GM10248 (cell line): ENCODE measurements around the gene ATP2B2.
A peak's percentile ranks its signal among the peaks of the same experiment; 100 is the strongest.

Source experiments
- CTCF ChIA-PET: fragments of 300-600 bp; sonication (Branson Sonifier 250); formaldehyde crosslinking; extraction: SDS; loops from one replicate; lab custom pipeline; 2021; ENCODE audit warnings: antibody characterized with exemption; lab: Yijun Ruan, JAX
- POLR2A ChIA-PET: fragments of 350-650 bp; sonication (Branson Sonifier 250); formaldehyde crosslinking; extraction: SDS; loops from one replicate; lab custom pipeline; 2020; ENCODE audit warnings: antibody characterized with exemption; lab: Yijun Ruan, JAX
- DNase-seq: peaks from one replicate; pipeline ENCODE4 v3.0.0; 2012; ENCODE audit errors: extremely low spot score
- TF ChIP-seq, protein P1 (sequence below): IDR thresholded peaks from 2 replicates; pipeline ENCODE4 v1.5.1; 2012; ENCODE audit warnings: mild to moderate bottlenecking, low read depth; ENCODE audit errors: extremely low read depth, missing control alignments, control extremely low read depth

The ATP2B2 gene

GRCh38 chr3:10294030-10294586, 211.3 kb downstream of the ATP2B2 start:
- ChIA-PET CTCF (interaction anchor here (1.6 to 2.8 kb wide), 3 partner anchors 11 to 361 kb away, joined by 6 to 12 read pairs (median 11); partner anchors contain the start of gene CRELD1), POLR2A (no interaction called here)
- TF ChIP-seq, protein P1, sequence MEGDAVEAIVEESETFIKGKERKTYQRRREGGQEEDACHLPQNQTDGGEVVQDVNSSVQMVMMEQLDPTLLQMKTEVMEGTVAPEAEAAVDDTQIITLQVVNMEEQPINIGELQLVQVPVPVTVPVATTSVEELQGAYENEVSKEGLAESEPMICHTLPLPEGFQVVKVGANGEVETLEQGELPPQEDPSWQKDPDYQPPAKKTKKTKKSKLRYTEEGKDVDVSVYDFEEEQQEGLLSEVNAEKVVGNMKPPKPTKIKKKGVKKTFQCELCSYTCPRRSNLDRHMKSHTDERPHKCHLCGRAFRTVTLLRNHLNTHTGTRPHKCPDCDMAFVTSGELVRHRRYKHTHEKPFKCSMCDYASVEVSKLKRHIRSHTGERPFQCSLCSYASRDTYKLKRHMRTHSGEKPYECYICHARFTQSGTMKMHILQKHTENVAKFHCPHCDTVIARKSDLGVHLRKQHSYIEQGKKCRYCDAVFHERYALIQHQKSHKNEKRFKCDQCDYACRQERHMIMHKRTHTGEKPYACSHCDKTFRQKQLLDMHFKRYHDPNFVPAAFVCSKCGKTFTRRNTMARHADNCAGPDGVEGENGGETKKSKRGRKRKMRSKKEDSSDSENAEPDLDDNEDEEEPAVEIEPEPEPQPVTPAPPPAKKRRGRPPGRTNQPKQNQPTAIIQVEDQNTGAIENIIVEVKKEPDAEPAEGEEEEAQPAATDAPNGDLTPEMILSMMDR: no peak
- no peak for DNase-seq

DNA sequence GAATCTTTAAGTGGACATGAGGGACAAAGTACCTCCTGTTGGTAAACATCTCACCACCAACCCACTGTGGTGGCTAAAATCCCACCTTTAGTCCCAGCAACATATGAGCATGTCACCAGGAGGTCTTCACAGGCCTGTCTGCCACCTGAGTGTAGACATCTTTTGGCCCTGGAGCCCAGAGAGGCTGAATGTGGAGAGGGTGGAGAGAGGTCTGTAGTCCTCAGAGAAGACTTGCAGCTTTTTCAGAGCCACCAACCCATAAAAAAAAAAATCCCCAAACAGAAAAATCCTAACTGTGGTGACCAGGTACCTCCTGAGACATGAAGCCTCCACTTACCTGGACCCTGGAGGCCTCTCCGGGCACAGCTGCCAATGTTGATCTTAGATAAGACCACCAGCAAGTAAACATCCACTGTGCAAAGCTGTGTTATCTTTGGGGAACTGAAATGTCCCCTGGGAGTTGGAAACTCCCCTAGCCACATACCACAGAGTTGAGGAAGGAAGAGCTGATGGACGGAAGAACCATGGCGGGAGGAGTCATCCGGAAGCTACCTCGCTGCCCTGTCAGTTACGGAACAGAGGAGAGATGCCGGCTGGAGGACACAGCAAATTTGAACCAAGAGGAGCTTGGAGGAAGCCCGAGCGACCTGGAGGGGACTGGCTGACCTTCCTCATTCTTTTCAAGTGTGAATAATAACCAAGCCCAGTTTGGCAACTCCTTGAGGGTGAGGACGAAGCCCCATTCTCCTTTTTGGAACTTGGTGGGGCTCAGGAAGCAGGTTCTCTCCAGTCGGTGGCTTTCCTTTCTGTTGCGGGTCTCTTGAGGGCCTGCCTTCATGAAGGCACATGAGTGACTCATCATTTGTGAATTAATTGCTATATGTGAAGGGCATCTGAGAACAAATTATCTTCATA, 212.6 kb downstream of the ATP2B2 start, which contains the start of gene GHRL:
GHRL (minus strand) TSS at position 443 of the 915 bp plus-strand sequence. CDS start 2,767 bp downstream, outside the sequence.
- ChIA-PET CTCF (interaction anchor here (0.7 to 2.8 kb wide), 10 partner anchors 9 to 788 kb away, joined by 3 to 12 read pairs (median 4); partner anchors contain the start of genes CRELD1 and SEC13), POLR2A (interaction anchor here (1.0 to 1.1 kb wide), 2 partner anchors 13 to 177 kb away, joined by 3 read pairs; partner anchors contain the start of gene BRK1)
- peak; percentile 74 for DNase-seq
- TF ChIP-seq, protein P1: no peak

DNA sequence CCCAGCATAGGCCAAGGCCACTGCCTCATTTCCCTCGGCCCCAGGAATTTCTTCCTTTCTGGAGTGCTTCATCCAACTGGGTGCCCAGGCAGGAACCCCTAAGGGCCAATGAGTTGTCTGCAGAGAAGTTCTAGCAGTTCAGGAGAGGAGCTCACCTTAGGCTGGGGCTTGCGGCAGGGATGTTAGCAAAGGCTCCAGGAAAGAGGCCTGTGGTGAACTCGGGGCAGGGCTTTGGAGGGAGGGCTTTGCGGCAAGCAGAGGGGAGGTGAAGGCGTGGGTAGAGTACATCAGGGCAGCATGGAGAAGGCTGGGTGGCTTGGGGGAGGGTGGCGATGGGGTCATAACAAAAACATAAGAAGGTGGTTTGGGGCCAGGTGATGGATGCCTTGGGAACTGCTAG, 213.7 kb downstream of the ATP2B2 start:
- ChIA-PET POLR2A (no interaction called here), CTCF (interaction anchor here (2.8 kb wide), 1 partner anchor 28 kb away, joined by 11 read pairs; no protein-coding TSS in a partner anchor)

DNA sequence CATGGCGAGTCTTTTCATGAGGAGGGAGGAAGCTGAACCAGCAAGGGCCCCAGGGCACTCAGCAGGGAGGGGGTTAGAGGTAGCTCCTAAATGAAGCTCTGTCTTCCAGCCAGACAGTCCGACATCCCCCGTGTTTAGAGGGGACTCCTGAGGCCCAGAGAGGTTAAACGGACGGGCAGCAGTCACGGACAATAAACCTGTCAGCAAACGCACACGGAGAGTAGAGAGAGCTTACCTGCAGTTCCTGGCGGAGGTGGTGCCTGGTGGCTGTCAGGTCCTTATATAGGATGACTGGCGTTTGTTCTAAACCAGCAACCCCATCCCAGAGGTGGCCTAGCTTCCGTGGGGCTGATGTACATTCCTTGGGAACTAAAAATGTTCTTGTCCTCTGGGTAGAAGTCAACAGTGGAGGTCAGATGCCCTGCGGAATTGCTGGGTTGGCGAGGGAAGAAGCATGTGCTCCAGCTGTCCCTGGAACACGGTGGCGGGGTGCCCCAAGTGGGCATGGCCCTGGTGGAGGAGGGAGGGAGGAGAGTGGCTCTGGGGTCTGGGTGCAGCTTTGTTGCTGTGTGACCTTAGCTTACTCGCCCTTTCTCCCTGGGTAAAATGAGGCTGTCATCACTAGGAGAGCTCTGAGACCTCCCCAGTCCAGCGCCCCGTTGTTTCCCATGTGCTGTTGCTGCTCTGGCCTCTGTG, 214.8 kb downstream of the ATP2B2 start:
- TF ChIP-seq, protein P1: no peak
- DNase-seq: no peak
- ChIA-PET POLR2A (interaction anchor here (0.9 to 1.4 kb wide), 3 partner anchors 26 to 161 kb away, joined by 3 read pairs; partner anchors contain the start of gene TATDN2), CTCF (interaction anchor here (1.1 to 2.1 kb wide), 3 partner anchors 25 to 358 kb away, joined by 3 to 8 read pairs (median 3); no protein-coding TSS in a partner anchor)

More for the DNA sequence above, 213.7 kb downstream of the ATP2B2 start:
- DNase-seq: no peak
- TF ChIP-seq, protein P1: no peak

DNA sequence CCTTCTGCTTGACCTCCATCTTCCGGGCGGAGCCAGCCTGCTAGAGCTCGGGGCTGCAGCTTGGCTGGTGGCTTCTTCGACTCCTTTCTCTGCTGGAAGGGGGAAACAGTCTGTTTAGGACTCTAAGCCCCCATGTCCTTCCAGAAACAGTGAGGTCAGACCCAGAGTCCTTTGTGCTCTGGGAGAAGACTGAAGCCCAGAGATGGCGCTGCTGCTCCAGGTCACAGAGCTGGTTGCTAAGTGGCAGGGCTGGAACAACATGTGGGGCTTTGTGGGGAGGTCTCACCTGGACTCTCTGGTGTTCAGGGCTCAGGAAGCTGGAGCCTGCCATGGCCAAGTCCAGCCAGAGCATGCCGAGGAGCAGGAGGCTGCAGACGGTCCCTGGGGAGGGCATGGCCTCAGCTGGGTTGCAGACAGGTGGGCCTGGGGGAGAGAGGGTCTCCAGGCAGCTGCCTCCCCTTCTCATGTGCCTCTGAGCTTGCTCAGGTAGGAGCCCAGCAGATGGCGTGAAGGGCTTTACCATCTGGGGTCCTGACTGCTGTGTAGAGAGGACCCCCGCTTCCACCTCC, 215.5 kb downstream of the ATP2B2 start:
- TF ChIP-seq, protein P1: no peak
- DNase-seq: no peak
- CTCF ChIA-PET: interaction anchor here (1.1 to 2.1 kb wide), 3 partner anchors 24 to 357 kb away, joined by 3 to 8 read pairs (median 3); no protein-coding TSS in a partner anchor
- POLR2A ChIA-PET: interaction anchor here (0.9 to 1.4 kb wide), 3 partner anchors 27 to 160 kb away, joined by 3 read pairs; partner anchors contain the start of gene TATDN2

DNA sequence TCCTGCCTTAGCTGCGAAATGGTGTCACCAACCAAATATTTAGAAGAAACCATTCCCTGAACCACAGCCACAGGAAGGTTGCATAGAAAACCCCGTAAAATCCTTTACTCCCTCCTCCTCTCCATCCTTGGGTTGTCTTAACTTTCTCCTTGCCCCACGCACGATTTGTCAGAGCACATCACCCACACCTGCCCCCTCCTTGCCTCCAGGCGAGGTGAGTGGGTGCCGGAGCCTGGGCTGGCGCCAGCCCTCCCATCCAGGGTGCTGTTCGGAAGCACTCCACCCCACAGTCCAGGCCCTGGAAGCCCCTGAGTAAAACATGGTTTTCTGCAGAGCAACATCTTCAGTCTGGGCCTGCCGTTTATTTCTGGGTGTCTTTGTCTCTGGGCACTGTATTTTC, 216.3 kb downstream of the ATP2B2 start:
- POLR2A ChIA-PET: no interaction called here
- no peak for DNase-seq
- CTCF ChIA-PET: interaction anchor here (0.6 to 2.1 kb wide), 4 partner anchors 24 to 356 kb away, joined by 3 to 8 read pairs (median 3); no protein-coding TSS in a partner anchor
- TF ChIP-seq, protein P1: no peak
